Activated naive CD4-positive, alpha-beta T cell treated with anti-CD3 and anti-CD28 coated beads, Interleukin-2, amount 50 U/mL, for 24 hours (primary cell): ENCODE measurements around the gene HGFAC.

Experiments used
- H3K27ac Mint-ChIP-seq: one replicate; pipeline ENCODE4 v1.8.0; 2021; ENCODE audit warnings: mild to moderate bottlenecking, mixed read lengths
- H3K27me3 Mint-ChIP-seq: one replicate; pipeline ENCODE4 v1.8.0; 2021; ENCODE audit warnings: mixed read lengths
- H3K36me3 Mint-ChIP-seq: one replicate; pipeline ENCODE4 v1.8.0; 2021; ENCODE audit warnings: mixed read lengths
- H3K4me1 Mint-ChIP-seq: one replicate; pipeline ENCODE4 v1.8.0; 2021; ENCODE audit warnings: mixed read lengths
- H3K4me3 Mint-ChIP-seq: one replicate; pipeline ENCODE4 v1.8.0; 2021; ENCODE audit warnings: mild to moderate bottlenecking, mixed read lengths
- H3K9me3 Mint-ChIP-seq: one replicate; pipeline ENCODE4 v1.8.0; 2021; ENCODE audit warnings: mixed read lengths

The HGFAC gene

GRCh38 chr4:3441501-3442459 is at the start of gene HGFAC:
HGFAC (plus strand) TSS chr4:3441968; CDS start chr4:3442002, 34 bp downstream.
- H3K9me3 Mint-ChIP-seq = no peaks in the 10 kb centered on the region
- no peaks in the 10 kb centered on the region for H3K36me3 Mint-ChIP-seq
- H3K4me3 Mint-ChIP-seq = no peak within 1 kb of the TSS
- no peaks in the 10 kb centered on the region for H3K4me1 Mint-ChIP-seq
- H3K27me3 Mint-ChIP-seq = no peaks in the 10 kb centered on the region
- H3K27ac Mint-ChIP-seq = no peak within 1 kb of the TSS

- Mint-ChIP-seq H3K4me3 (no peak overlapping the region), H3K27me3 (no peaks in the 10 kb centered on the region), H3K36me3 (peaks cover 6% of the 10 kb centered on the region), H3K4me1 (peaks cover 10% of the 10 kb centered on the region), H3K9me3 (no peaks in the 10 kb centered on the region), H3K27ac (no peak overlapping the region)
Observed at GRCh38 chr4:3392321-3392720, 49.4 kb upstream of the HGFAC start.

DNA sequence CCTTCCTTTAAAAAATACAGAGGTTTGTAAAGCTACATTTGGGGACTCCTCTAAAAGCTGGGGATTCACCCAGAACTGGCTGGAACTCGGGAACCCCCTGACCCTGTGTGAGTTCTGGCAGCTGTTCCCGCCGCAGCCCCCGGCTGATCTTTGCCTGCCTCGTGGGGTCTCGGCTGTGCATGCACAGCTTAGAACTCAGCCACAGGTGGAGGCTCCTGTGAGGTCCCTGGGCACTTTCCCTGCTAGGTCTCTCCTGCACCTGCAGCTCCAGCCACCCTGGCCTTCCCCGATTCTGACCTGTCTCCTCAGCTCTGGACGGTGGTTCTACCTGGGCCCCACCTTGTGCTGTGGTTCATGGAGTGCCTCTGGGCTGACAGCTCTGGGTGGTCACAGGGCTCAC is 48.6 kb upstream of the HGFAC start:
- no peak overlapping the region for H3K4me3 Mint-ChIP-seq
- H3K27me3 Mint-ChIP-seq = no peaks in the 10 kb centered on the region
- peaks cover 6% of the 10 kb centered on the region for H3K36me3 Mint-ChIP-seq
- no peaks in the 10 kb centered on the region for H3K9me3 Mint-ChIP-seq
- H3K27ac Mint-ChIP-seq = no peak overlapping the region
- H3K4me1 Mint-ChIP-seq = peaks cover 7% of the 10 kb centered on the region

DNA sequence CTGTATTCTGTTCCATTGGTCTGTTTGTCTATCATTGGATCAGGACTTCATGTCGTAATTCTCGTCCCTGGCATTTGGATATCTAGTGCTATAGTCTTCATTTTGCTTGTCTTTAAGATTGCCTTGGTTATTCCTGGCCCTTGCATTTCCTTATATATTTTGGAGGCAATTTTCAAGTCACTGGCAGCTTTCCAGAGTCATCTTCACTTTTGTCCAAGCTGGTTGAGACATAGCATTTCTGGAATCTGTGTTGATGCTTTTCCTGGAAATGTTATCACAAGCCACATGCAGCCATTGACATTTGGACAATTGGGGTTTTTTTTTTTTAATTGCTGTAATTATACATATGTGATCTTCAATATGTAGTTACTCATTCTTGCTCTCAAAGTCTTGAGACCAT is 45.2 kb upstream of the HGFAC start:
- no peak overlapping the region for H3K4me3 Mint-ChIP-seq
- H3K27me3 Mint-ChIP-seq = no peaks in the 10 kb centered on the region
- H3K4me1 Mint-ChIP-seq = no peaks in the 10 kb centered on the region
- no peak overlapping the region for H3K27ac Mint-ChIP-seq
- H3K36me3 Mint-ChIP-seq = peaks cover 6% of the 10 kb centered on the region
- no peaks in the 10 kb centered on the region for H3K9me3 Mint-ChIP-seq

GRCh38 chr4:3397128-3397527 is 44.6 kb upstream of the HGFAC start:
- Mint-ChIP-seq H3K4me3 (no peak overlapping the region), H3K27me3 (no peaks in the 10 kb centered on the region), H3K4me1 (no peaks in the 10 kb centered on the region), H3K27ac (no peak overlapping the region), H3K9me3 (no peaks in the 10 kb centered on the region), H3K36me3 (peaks cover 6% of the 10 kb centered on the region)

DNA sequence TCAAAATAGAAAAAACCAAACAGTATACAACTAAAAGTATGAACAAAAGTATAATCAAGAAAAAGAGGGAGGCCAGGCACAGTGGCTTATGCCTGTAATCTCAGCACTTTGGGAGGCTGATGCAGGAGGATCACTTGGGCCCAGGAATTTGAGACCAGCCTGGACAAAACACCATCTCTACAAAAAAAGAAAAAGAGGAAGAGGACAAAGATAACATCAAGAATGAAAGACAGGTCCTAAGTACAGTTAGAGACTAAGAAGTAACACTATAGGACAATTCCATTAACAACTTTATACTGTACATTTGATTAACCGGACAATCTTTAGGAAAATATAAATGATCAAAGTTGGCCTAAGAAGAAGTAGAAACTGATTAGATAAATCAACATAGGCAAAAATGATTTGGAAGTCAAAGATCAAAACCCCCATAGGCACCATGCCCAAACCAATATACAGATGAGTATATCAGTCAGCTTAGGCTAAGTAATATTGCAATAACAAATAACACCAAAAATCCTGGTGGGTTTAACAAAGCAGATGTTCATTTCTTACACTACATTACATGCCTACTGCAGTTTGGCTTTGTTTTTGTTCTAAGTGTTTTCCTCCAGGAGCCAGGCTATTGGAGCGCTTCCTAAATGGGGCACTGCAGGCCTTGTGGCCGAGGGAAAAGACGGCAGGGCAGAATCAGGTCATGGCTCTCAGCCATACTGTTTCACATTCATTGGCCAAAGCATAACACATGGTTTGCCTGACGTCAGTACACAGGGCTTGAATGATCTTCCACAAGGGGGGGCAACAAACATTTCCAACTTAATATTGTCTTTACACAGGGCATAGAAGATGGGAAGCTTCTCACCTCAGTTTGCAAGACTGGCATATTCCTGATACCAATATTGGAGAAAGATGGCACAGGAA is 42.2 kb upstream of the HGFAC start:
- Mint-ChIP-seq H3K27me3 (no peaks in the 10 kb centered on the region), H3K9me3 (no peaks in the 10 kb centered on the region), H3K36me3 (peaks cover 10% of the 10 kb centered on the region), H3K4me3 (no peak overlapping the region), H3K27ac (no peak overlapping the region), H3K4me1 (no peaks in the 10 kb centered on the region)

DNA sequence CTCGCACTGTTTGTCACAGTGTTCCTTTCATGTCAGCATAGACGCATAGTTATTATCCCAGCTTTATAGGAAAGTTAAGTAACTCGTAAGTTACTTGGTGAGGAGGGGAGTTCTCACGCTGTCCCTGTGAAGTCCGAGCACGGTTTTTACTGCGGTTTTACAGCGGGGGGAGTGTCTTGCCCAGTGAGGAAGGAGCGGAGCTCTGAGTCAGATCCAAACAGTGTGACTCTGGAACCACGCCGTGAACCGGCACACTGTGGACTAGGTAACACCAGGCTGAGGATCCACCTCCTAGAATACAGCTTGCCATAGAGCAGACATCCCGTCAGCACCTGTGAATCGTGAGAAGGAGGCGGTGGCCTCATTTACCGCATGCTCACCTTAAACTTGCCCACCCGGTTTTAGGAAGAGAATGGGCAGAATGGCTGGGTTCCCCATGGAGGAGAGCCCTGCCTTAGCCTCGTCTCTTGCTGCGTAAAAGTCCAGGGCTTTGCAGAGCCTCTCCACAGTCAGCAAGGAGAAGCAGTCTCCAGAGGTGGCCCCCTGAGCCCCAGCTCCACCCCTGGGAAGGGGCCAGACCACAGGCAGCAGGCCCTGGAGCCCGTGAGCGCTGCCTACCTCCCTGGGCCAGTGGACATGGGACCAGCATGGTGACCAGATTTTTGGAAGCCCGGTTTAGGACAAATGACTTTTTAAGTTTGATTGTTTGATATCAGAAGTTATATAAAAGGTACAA is 40.2 kb upstream of the HGFAC start:
- peaks cover 3% of the 10 kb centered on the region for H3K36me3 Mint-ChIP-seq
- no peaks in the 10 kb centered on the region for H3K4me1 Mint-ChIP-seq
- H3K9me3 Mint-ChIP-seq = no peaks in the 10 kb centered on the region
- no peak overlapping the region for H3K27ac Mint-ChIP-seq
- no peak overlapping the region for H3K4me3 Mint-ChIP-seq
- no peaks in the 10 kb centered on the region for H3K27me3 Mint-ChIP-seq

DNA sequence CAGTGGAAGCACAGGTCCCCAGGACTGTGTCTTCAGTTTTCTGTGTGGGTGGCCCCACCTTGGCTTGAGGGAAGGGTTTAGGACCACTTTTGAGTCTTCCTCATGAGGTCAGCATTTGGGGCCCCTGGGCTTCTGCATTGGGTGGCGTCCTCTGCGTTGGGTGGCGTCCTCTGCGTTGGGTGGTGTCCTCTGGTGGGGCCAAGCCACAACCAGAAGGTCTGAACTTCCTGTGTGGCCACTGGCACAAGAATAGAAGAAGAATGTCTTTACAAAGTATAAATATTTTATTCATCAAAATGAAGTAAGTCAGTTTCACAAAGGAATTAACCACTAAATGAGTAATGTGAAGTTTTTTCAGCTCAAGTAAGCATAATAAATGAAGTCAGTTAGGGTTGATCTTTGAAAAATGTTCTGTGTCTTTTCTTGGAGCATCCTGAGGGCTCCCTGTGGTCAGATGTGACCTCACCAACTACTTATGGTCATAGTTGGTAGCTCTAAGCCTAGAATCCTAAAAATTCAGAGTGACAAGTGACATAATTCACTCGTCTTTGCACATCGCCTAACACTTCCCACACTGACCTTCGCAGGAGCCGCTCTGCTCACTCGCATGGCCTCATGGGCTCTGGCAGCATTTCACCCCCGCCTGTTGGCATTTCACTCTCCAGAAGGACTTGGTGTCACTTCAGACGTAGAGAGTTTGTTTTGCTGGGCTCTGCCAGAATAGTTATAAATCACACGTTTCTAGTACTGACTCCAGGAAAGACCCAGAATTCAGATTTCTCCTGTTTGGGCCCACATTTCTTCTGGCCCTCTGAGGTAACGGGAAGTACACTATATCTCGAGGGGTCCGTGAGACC is 39.0 kb upstream of the HGFAC start:
- no peak overlapping the region for H3K4me3 Mint-ChIP-seq
- H3K36me3 Mint-ChIP-seq = peaks cover 3% of the 10 kb centered on the region
- no peaks in the 10 kb centered on the region for H3K4me1 Mint-ChIP-seq
- H3K27me3 Mint-ChIP-seq = no peaks in the 10 kb centered on the region
- no peaks in the 10 kb centered on the region for H3K9me3 Mint-ChIP-seq
- no peak overlapping the region for H3K27ac Mint-ChIP-seq

GRCh38 chr4:3403348-3403906 is 38.3 kb upstream of the HGFAC start:
- no peak overlapping the region for H3K27ac Mint-ChIP-seq
- no peaks in the 10 kb centered on the region for H3K4me1 Mint-ChIP-seq
- no peak overlapping the region for H3K4me3 Mint-ChIP-seq
- peaks cover 3% of the 10 kb centered on the region for H3K36me3 Mint-ChIP-seq
- H3K9me3 Mint-ChIP-seq = no peaks in the 10 kb centered on the region
- H3K27me3 Mint-ChIP-seq = no peaks in the 10 kb centered on the region

DNA sequence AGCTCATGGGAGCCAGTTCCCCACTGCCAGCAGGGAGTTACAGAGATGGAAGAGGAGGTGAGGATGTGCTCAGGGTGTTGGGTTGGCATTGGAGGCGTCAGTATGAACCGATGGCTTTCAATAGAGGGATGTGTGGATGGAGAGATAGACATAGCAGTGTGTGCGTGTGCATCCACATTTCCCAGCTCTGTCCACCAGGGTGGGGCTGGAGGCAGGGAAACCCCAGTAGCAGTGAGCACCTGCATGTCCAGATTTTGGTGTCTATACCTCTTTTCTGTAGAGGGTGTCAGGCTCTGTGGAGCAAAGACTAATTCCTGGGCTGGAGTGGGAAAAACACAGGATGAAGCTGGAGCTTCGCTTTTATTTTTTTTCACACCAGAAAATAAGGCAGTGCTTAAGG is 37.2 kb upstream of the HGFAC start:
- Mint-ChIP-seq H3K36me3 (peaks cover 3% of the 10 kb centered on the region), H3K9me3 (no peaks in the 10 kb centered on the region), H3K27ac (no peak overlapping the region), H3K27me3 (no peaks in the 10 kb centered on the region), H3K4me3 (no peak overlapping the region), H3K4me1 (no peaks in the 10 kb centered on the region)

- Mint-ChIP-seq H3K4me3 (no peak overlapping the region), H3K27me3 (no peaks in the 10 kb centered on the region), H3K27ac (no peak overlapping the region), H3K4me1 (no peaks in the 10 kb centered on the region), H3K36me3 (peaks cover 3% of the 10 kb centered on the region), H3K9me3 (no peaks in the 10 kb centered on the region)
Observed at GRCh38 chr4:3405176-3405575, 36.6 kb upstream of the HGFAC start.

- Mint-ChIP-seq H3K27me3 (no peaks in the 10 kb centered on the region), H3K27ac (no peak overlapping the region), H3K4me3 (no peak overlapping the region), H3K9me3 (no peaks in the 10 kb centered on the region), H3K4me1 (no peaks in the 10 kb centered on the region), H3K36me3 (peaks cover 3% of the 10 kb centered on the region)
Observed at GRCh38 chr4:3406021-3406420, 35.7 kb upstream of the HGFAC start.

- peaks cover 3% of the 10 kb centered on the region for H3K36me3 Mint-ChIP-seq
- H3K4me3 Mint-ChIP-seq = no peak overlapping the region
- H3K27ac Mint-ChIP-seq = no peak overlapping the region
- no peaks in the 10 kb centered on the region for H3K27me3 Mint-ChIP-seq
- no peaks in the 10 kb centered on the region for H3K9me3 Mint-ChIP-seq
- H3K4me1 Mint-ChIP-seq = no peaks in the 10 kb centered on the region
Observed at GRCh38 chr4:3406431-3406830, 35.3 kb upstream of the HGFAC start.

DNA sequence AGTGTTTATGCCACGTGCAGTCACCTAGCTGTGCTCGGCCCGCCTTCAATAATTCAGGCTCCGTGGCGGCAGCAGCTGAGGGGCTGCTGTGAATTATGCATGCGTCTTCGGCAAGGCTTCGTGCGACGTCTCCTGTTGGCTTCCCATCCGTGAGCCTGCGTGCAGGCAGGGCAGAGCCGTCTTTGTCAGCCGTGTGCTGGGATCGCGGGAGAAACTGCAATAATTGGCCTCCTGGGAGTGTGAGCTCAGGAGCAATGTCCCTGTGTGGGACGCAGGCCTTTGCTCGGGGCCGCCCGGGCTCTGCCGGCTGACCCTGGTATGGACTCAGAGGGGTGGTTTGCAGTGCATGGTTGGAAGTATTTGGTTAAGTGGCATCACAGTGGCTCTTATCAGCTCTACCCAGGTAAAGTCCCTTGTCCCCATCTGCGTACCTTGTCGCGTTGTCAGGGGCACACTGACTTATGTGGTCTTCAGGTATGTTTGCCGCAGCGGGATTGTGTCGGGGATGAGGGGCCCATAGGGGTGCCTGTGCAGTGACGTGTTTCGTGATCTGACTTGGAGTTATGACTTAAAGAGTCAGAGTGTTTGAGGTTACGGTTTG is 34.5 kb upstream of the HGFAC start:
- H3K36me3 Mint-ChIP-seq = peaks cover 3% of the 10 kb centered on the region
- H3K4me1 Mint-ChIP-seq = no peaks in the 10 kb centered on the region
- H3K27ac Mint-ChIP-seq = no peak overlapping the region
- no peak overlapping the region for H3K4me3 Mint-ChIP-seq
- no peaks in the 10 kb centered on the region for H3K9me3 Mint-ChIP-seq
- H3K27me3 Mint-ChIP-seq = no peaks in the 10 kb centered on the region
